Neutrophil (primary cell): Measurements from ENCODE around the gene PUS10.
A peak's percentile ranks its signal among the peaks of the same experiment; 100 is the strongest.
"Not testable (repeated sequence)": the region's sequence is repeated elsewhere in the genome, so short reads cannot be mapped to it uniquely, and the experiment has no call there.

Experiments used
- H3K27ac ChIP-seq: fragments of 200-600 bp; sonication (generic); 2 replicates; pipeline ENCODE4 v1.5.1; 2016; ENCODE audit warnings: mild to moderate bottlenecking, moderate library complexity
- H3K27me3 ChIP-seq: fragments of 200-600 bp; sonication (generic); 2 replicates; pipeline ENCODE4 v1.6.0; 2016; ENCODE audit warnings: mild to moderate bottlenecking
- H3K36me3 ChIP-seq: fragments of 200-600 bp; sonication (generic); 2 replicates; pipeline ENCODE4 v1.5.1; 2017
- H3K4me1 ChIP-seq, 2 experiments: fragments of 200-600 bp in 1 of 2; sonication (generic) in 1 of 2; 1 replicate in 1 of 2; 2 replicates in 1 of 2; pipeline versions ENCODE4 v1.5.1 to v1.6.1; 2013 to 2016; ENCODE audit warnings: low read depth in 1 of 2, low read length in 1 of 2, mild to moderate bottlenecking in 1 of 2, moderate library complexity in 1 of 2; ENCODE audit not compliant: control insufficient read depth in 1 of 2, insufficient read depth in 1 of 2
- H3K4me3 ChIP-seq, 2 experiments: fragments of 200-600 bp in 1 of 2; sonication (generic) in 1 of 2; 1 replicate in 1 of 2; 2 replicates in 1 of 2; pipeline ENCODE4 v1.5.1; 2013 to 2016; ENCODE audit warnings: low read depth in 1 of 2, low read length in 1 of 2, mild to moderate bottlenecking in 1 of 2, moderate library complexity in 1 of 2
- H3K9me3 ChIP-seq: fragments of 200-600 bp; sonication (generic); 2 replicates; pipeline ENCODE4 v1.5.1; 2016
- TF ChIP-seq, protein P1 (sequence below): fragments of 200-600 bp; sonication (generic); IDR thresholded peaks from 2 replicates; pipeline ENCODE4 v1.5.1; 2016; ENCODE audit warnings: antibody characterized with exemption

PUS10 gene

DNA sequence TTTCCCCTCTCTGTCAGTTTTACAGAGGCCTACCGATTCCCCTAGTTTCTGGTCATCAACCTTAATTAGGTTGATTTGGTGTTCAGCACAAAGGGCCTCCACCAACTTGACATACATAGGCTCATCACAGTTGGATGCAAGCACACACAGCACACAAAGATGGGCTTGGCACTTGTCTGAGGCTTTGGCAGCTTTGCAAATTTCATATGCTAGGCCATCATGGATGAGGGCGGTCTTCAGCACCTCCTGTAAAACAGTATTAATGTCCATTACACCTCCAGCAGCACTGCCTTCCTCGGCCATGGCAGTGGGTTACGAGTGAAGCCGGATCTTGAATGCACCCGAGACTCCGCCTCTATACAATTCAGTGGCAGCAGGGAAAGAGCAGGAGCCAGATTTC, 79.8 kb downstream of the PUS10 start:
- Histone ChIP-seq H3K27ac (peak overlapping the region; percentile 84), H3K27me3 (no peaks in the 10 kb centered on the region), H3K4me3 (no peak overlapping the region), H3K4me1 (peaks cover 35 to 43% of the 10 kb centered on the region in 2 experiments), H3K9me3 (no peaks in the 10 kb centered on the region), H3K36me3 (no peaks in the 10 kb centered on the region)
- TF ChIP-seq, protein P1, sequence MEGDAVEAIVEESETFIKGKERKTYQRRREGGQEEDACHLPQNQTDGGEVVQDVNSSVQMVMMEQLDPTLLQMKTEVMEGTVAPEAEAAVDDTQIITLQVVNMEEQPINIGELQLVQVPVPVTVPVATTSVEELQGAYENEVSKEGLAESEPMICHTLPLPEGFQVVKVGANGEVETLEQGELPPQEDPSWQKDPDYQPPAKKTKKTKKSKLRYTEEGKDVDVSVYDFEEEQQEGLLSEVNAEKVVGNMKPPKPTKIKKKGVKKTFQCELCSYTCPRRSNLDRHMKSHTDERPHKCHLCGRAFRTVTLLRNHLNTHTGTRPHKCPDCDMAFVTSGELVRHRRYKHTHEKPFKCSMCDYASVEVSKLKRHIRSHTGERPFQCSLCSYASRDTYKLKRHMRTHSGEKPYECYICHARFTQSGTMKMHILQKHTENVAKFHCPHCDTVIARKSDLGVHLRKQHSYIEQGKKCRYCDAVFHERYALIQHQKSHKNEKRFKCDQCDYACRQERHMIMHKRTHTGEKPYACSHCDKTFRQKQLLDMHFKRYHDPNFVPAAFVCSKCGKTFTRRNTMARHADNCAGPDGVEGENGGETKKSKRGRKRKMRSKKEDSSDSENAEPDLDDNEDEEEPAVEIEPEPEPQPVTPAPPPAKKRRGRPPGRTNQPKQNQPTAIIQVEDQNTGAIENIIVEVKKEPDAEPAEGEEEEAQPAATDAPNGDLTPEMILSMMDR: no peak

DNA sequence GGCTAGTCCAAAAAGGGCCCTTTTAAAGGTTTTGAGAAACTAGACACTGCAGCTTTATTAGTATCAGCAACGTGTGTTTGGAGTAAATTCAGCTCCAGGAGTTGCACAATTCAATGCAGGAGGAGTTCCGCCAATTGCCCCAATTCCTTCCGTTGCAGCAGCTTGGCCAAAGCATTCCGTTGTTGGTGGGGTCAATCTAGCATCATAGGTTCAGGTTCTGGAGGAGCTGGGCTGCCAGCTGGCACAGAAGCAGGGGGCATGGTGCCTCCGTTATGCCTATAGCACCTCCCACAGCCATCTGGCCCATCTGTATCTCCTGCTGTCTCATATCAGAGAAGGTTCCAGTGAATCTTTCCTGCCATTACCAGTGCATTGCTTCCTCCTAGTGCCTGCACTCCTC, 81.3 kb downstream of the PUS10 start:
- no peaks in the 10 kb centered on the region for H3K27me3 ChIP-seq
- peak overlapping the region; percentile 15 to 26 for H3K4me3 ChIP-seq

DNA sequence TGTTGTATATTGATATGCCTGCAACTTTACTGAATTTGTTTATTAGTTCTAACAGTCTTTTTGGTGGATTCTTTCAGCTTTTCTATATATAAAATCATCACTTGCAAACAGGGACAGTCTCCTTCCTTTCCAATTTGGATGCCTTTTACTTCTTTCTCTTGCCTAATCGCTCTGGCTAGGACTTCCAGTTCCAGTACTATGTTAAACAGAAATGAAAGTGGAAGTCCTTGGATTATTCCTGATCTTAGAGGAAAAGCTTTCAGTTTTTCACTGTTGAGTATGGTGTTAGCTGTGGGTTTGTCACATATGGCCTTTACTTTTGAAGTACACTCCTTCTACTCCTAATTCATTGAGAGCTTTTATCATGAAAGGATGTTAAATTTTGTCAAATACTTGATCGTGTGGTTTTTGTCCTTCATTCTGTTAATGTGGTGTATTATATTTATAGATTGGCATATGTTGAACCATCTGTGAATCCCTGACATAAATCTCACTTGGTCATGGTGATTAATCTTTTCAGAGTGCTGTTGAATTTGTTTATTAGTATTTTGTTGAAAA, 83.8 kb downstream of the PUS10 start:
- Histone ChIP-seq H3K4me1 (peaks cover 48 to 54% of the 10 kb centered on the region in 2 experiments), H3K4me3 (no peak overlapping the region), H3K27ac (peak overlapping the region; percentile 52), H3K36me3 (no peaks in the 10 kb centered on the region), H3K9me3 (no peaks in the 10 kb centered on the region), H3K27me3 (no peaks in the 10 kb centered on the region)
- TF ChIP-seq, protein P1: no peak

More for the DNA sequence above, 81.3 kb downstream of the PUS10 start:
- Histone ChIP-seq H3K4me1 (peaks cover 47 to 52% of the 10 kb centered on the region in 2 experiments), H3K27ac (peak overlapping the region; percentile 84), H3K36me3 (no peaks in the 10 kb centered on the region), H3K9me3 (no peaks in the 10 kb centered on the region)
- TF ChIP-seq, protein P1: no peak

DNA sequence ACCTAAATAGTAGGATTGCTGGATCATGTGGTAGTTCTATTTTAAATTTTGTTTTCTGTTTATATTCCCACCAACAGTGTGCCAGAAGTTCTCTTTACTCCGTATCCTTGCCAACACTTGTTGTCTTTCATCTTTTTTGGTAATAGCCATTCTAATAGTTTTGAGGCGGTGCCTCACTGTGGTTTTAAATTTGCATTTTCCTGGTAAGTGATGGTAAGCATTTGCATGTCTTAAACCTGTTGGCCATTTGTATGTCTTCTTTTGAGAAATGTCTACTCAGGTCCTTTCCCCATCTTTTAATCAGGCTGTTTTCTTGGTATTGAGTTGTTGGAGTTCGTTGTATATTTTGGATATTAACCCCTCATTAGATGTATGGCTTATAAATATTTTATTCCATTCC, 85.1 kb downstream of the PUS10 start:
- peaks cover 43 to 48% of the 10 kb centered on the region in 2 experiments for H3K4me1 ChIP-seq
- H3K27ac ChIP-seq: no peak overlapping the region

DNA sequence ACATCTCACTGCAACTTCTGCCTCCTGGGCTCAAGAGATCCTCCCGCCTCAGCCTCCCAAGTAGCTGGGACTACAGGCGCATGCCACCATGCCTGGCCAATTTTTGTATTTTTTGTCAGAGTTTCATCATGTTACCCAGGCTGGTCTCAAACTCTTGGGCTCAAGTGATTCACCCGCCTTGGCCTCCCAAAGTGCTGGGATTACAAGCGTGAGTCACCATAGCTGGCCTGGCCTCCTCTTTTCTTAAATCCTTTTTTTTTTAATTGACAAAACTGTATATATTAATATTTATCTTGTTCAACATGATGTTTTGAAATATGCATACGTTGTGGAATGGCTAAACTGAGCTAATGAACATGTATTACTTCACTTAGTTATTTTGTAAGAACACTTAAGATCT, 86.0 kb downstream of the PUS10 start:
- H3K27ac ChIP-seq: peak overlapping the region; percentile 13
- not testable (repeated sequence) for H3K9me3 ChIP-seq, H3K36me3 ChIP-seq, H3K27me3 ChIP-seq, H3K4me3 ChIP-seq
- H3K4me1 ChIP-seq: peaks cover 43 to 48% of the 10 kb centered on the region in 2 experiments

More for the DNA sequence above, 85.1 kb downstream of the PUS10 start:
- Histone ChIP-seq H3K27me3 (no peaks in the 10 kb centered on the region), H3K36me3 (no peaks in the 10 kb centered on the region), H3K9me3 (no peaks in the 10 kb centered on the region), H3K4me3 (no peak overlapping the region)
- TF ChIP-seq, protein P1: no peak

DNA sequence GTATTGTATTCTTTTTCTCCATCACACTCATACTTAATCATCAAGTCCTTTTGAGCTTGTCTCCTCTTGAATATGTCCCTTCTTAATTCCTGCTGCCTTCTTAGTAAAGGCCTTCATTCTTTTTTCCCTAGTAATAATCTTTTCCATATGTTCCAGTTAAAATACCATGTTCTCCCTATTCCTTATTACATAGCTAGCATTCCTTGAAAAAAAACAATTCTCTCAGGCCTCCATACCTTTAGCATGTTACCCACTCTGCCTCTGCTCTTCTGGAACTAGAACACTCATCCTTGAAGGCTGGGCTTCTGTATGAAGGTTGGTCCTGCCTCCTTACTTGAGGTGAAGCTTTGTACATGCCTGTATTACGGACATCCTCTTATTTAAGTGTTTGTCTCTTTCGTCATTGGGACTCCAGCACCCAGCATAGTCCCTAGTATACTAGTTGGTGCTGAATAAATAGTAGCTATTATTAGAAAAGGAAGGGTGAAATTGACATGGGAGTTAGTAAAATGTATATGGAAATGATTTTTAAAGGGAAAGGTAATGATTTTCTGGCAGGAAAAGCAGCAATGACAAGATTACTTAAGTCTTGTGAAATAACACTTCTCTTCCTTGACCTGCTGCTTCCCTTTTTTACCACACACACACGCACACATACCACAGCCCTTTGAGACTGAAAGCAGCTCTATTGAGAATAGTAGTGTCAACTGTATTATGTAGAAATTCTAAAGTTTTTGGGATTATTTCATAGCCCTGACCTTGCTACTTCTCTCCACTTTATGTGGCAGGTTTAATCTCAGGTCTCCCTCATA, 91.1 kb downstream of the PUS10 start:
- no peaks in the 10 kb centered on the region for H3K27me3 ChIP-seq
- H3K9me3 ChIP-seq: no peaks in the 10 kb centered on the region
- H3K4me3 ChIP-seq: peak overlapping the region; percentile 56 to 59
- H3K27ac ChIP-seq: peak overlapping the region; percentile 93
- peaks cover 51 to 54% of the 10 kb centered on the region in 2 experiments for H3K4me1 ChIP-seq
- H3K36me3 ChIP-seq: peaks cover 15% of the 10 kb centered on the region
- TF ChIP-seq, protein P1: peak; percentile 18
